HG03175 (cell line): ENCODE measurements around the gene ZMYM5.
"Not testable (repeated sequence)": the region's sequence is repeated elsewhere in the genome, so short reads cannot be mapped to it uniquely, and the experiment has no call there.

Experiments
- ATAC-seq: cut with Tn5 transposase; IDR thresholded peaks from one replicate; pipeline ENCODE4 v1.9.1; 2021; ENCODE audit warnings: mild to moderate bottlenecking, moderate library complexity; ENCODE audit not compliant: unreplicated experiment

Gene ZMYM5

GRCh38 chr13:19863323-19864023 lies at the start of gene ZMYM5:
ZMYM5 (minus strand) TSS chr13:19863649; CDS start chr13:19852180, 11,469 bp downstream.
- peak; percentile 87 for ATAC-seq

DNA sequence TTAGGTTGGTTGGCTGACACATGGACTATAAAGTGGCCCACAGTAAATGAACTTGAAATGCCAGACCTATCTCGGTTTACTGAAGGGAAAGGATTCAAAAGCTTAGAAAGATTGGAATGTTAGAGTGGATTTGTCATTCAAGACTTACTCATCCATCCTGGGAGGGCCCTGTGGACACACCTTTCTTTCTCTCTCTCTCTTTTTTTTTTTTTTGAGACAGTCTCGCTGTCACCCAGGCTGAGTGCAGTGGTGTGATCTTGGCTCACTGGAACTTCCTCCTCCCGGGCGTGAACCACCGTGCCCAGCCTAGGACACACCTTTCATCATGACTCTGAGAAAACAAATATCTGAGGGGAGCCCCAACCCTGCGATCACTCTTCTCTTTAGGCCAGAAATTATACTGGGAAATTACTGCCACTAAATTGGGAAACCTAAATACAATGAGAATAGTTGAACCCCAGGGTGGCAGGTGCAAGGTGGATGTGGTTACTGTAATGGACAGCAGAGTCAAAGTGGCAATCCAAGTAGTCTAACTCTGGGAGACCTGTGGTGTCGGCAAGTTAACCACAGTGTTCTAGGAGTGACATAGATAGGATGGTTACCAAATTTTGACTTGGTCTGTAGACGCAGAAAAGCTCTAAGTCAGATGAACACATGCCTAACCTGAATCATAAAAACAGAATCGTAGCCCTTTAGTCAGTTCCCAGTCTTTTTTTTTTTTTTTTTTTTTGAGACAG lies 47.1 kb upstream of the ZMYM5 start:
- ATAC-seq, result no peak

DNA sequence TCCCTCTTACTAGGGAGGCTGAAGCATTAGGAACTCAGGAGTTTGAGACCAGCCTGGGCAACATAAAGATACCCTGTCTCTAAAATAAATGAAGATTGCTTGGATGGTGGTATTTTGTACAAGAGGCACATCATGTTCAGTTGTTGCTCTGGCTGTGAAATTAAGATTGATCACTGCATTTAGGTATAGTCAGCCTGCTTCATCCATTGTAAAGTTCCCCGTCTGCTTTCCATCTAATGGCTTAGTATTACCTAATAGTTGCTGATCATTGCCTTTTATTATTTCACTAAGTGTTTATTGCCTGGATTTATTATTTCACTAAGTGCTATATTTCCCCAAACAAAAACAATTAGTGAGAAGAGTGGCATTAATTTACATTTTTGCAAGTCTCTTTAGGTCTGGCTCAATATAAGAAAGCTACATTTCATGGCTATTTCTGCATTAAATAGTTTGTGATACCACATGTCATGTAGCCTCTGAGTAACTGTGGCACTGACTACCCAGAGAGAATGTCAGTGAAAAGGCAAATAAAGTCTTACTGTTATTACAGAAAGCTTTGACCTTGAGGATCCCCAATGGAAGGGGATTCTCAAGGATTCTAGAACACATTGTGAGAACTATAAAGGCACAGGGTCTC lies 45.0 kb upstream of the ZMYM5 start:
- no peak for ATAC-seq

- not testable (repeated sequence) for ATAC-seq
These were observed 42.2 kb upstream of the ZMYM5 start for GRCh38 chr13:19905487-19906195.

- ATAC-seq, result no peak
These were observed 26.6 kb upstream of the ZMYM5 start for GRCh38 chr13:19890030-19890429.

GRCh38 chr13:19888799-19889198 lies 25.4 kb upstream of the ZMYM5 start:
- no peak for ATAC-seq

- no peak for ATAC-seq
These were observed 18.8 kb upstream of the ZMYM5 start for GRCh38 chr13:19882231-19882630.

- no peak for ATAC-seq
These were observed 18.2 kb upstream of the ZMYM5 start for GRCh38 chr13:19881641-19882040.

- peak; percentile 13 for ATAC-seq
These were observed 1.4 kb upstream of the ZMYM5 start for GRCh38 chr13:19864746-19865309.

GRCh38 chr13:19864024-19864745 lies 736 bp upstream of the ZMYM5 start:
- peak; percentile 29 for ATAC-seq

- no peak for ATAC-seq
These were observed 752 bp downstream of the ZMYM5 start for GRCh38 chr13:19862481-19863313.

DNA sequence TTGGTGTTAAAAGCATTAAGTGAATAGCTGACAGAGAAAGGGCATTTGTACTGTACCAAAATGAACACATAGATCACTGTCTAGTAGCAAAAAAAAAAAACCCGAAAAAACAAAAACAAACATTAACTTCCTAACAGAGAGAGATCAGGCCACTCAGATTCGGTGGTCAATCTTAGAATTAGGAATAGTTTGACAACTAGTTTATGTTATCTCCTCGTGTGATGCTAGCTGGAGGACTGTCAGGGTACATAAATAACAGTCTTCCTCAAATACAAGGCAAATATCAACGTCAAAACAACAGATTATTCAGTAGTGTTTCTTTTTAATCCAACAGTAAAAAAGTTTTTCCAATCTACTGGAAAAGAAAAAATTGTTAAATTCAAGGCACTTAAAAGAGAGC lies 1.7 kb downstream of the ZMYM5 start:
- no peak for ATAC-seq

DNA sequence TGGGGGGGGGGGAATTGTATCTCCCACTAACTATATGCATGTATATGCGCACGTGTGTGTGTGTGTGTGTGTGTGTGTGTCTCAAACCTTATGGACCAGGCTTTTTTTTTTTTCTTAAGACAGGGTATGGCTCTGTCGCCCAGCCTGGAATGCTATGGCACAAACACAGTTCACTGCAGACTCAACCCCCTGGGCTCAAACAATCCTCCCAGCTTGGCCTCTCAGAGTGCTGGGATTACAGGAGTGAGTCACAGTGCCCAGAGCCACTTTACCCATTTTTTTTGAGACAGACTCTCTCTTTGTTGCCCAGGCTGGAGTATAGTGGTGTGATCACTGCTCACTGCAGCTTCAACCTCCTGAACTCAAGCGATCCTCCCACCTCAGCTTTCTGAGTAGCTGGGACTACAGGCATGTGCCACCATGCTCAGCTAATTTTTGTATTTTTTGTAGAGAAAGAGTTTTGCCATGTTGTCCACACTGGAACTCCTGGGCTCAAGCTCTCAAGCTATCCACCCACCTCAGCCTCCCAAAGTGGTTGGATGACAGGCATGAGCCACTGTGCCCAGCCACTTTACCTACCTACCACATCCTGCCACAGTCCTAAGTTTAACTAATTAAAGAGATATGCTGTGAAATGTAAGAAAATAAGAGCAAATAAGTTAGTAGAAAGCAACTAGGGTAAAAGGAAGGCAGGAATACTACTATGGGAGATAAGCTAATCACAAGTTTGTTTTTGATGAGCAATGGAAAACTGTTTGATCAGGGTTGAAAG lies 2.4 kb downstream of the ZMYM5 start:
- ATAC-seq, result no peak

- ATAC-seq, result not testable (repeated sequence)
These were observed 5.8 kb downstream of the ZMYM5 start for GRCh38 chr13:19857637-19858036.

DNA sequence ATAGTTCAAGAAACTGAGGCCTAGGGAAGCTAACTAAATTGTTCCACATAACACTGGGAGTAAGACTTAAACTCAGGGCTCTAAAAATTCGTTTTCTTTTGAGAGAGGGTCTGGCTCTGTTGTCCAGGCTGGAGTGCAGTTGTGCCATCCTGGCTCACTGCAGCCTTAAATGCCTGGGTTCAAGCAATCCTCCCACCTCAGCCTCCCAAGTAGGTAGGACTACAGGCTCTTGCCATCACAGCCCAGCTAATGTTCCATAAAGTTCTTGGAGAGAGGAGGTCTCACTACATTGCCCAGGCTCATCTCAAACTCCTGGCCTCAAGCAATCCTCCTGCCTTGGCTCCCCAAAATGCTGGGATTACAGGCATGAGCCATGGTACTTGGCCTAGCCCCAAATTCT lies 10.7 kb downstream of the ZMYM5 start:
- ATAC-seq, result no peak

DNA sequence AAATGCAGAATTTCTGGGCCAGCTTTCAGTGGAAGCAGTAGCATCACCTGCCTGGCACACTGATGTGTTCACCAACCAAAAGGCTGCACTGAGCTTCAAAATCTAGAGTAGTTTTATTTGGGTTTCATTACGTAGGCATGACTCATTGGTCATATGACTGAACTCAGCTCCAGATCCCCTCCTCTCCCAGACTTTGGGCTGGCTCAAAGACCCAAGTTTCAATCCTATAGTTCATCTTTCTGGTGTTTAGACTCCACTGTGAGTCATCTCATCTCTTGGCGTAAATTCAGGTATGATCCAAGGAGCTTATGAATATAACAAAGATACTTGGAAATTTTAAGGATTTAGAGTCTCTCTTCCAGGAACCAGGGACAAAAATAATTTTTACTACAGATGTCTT lies 17.7 kb downstream of the ZMYM5 start:
- ATAC-seq, result no peak

DNA sequence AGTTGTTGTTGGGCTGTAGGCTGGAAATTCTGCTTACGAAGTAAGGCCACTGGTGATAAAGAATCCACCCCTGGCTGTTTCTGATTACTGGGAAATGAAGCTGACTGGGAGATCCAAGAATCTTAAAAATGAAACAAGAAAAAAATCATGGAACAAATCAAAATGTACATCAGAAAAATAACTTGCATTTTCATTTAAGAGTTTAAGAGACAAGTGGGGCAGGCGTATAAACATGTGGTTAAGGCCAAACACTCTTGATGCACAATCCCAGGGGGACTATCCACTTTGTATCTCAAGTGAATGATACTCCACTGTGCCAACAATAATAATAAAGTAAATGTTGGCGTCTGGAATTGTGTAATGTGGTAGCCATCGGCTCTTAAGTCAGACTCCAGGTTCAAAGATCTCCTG lies 24.6 kb downstream of the ZMYM5 start:
- no peak for ATAC-seq

- ATAC-seq, result no peak
These were observed 27.0 kb downstream of the ZMYM5 start for GRCh38 chr13:19836472-19836871.

DNA sequence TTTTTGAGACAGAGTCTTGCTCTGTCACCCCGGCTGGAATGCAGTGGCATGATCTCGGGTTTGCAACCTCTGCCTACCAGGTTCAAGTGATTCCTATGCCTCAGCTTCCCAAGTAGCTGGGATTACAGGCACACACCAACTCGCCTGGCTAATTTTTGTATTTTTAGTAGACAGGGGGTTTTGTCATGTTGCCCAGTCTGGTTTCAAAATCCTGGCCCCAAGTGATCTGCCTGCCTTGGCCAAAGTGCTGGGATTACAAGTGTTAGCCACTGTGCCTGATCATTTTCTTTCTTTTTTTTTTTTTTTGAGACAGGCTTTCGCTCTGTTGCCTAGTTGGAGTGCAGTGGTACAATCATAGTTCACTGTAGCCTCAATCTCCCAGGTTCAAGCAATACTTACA lies 28.7 kb downstream of the ZMYM5 start:
- ATAC-seq, result no peak
